Ishikawa (cell line): ENCODE results near the gene PNKP.

Experiments used
- CREB1 ChIP-seq: IDR thresholded peaks from 2 replicates; pipeline ENCODE4 v1.6.1; 2012; ENCODE audit warnings: low read depth
- EP300 ChIP-seq: IDR thresholded peaks from 2 replicates; pipeline ENCODE4 v1.6.1; 2012; ENCODE audit warnings: borderline replicate concordance
- FOXM1 ChIP-seq: IDR thresholded peaks from 2 replicates; pipeline ENCODE4 v1.6.1; 2012; ENCODE audit warnings: low read depth, borderline replicate concordance
- NFIC ChIP-seq: IDR thresholded peaks from 2 replicates; pipeline ENCODE4 v1.6.1; 2012
- RAD21 ChIP-seq: IDR thresholded peaks from 2 replicates; pipeline ENCODE4 v1.6.1; 2012; ENCODE audit warnings: low read depth
- REST ChIP-seq: IDR thresholded peaks from 2 replicates; pipeline ENCODE4 v1.6.1; 2012; ENCODE audit warnings: low read depth, mild to moderate bottlenecking
- TAF1 ChIP-seq: IDR thresholded peaks from 2 replicates; pipeline ENCODE4 v1.6.1; 2012; ENCODE audit warnings: low read depth, mild to moderate bottlenecking
- TCF12 ChIP-seq: IDR thresholded peaks from 2 replicates; pipeline ENCODE4 v1.6.1; 2012; ENCODE audit warnings: low read depth
- TEAD4 ChIP-seq: IDR thresholded peaks from 2 replicates; pipeline ENCODE4 v1.6.1; 2012
- YY1 ChIP-seq: IDR thresholded peaks from 2 replicates; pipeline ENCODE4 v1.6.1; 2012; ENCODE audit warnings: low read depth
- ZBTB7A ChIP-seq: IDR thresholded peaks from 2 replicates; pipeline ENCODE4 v1.6.1; 2012; ENCODE audit warnings: low read depth
- TF ChIP-seq, protein P1 (sequence below): IDR thresholded peaks from 2 replicates; pipeline ENCODE4 v1.6.1; 2012

GRCh38 chr19:49874503-49875157, 7.3 kb upstream of the PNKP start:
- TF ChIP-seq TAF1 (no peak), ZBTB7A (no peak), TCF12 (no peak), TEAD4 (no peak), RAD21 (no peak), EP300 (no peak), NFIC (no peak), FOXM1 (no peak), REST (no peak), YY1 (no peak), CREB1 (no peak)
- TF ChIP-seq, protein P1, sequence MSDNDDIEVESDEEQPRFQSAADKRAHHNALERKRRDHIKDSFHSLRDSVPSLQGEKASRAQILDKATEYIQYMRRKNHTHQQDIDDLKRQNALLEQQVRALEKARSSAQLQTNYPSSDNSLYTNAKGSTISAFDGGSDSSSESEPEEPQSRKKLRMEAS, result no peak
